ENCODE measurements around the gene NIPAL4.

The NIPAL4 gene

DNA sequence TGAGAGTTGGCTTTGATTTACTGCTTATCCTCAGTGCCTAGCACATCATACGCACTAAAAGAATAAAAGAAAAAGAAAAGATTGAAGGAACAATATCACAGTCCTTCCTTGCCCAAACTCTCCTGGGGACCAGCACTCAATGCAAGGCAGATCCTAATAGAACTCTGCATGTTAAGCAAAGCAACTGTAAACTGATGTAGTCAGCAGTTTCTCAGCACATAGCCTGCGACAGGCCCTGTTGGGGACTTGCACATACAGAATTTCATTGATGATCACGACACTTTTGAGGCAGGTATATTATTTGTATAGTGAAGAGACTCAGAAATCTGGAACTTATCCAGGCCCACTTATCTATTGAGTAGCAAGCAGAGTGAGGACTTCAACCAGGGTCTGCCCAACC lies 15.4 kb downstream of the NIPAL4 start:
- H3K27ac ChIP-seq, result no peak overlapping the region
- TF ChIP-seq, protein P1, sequence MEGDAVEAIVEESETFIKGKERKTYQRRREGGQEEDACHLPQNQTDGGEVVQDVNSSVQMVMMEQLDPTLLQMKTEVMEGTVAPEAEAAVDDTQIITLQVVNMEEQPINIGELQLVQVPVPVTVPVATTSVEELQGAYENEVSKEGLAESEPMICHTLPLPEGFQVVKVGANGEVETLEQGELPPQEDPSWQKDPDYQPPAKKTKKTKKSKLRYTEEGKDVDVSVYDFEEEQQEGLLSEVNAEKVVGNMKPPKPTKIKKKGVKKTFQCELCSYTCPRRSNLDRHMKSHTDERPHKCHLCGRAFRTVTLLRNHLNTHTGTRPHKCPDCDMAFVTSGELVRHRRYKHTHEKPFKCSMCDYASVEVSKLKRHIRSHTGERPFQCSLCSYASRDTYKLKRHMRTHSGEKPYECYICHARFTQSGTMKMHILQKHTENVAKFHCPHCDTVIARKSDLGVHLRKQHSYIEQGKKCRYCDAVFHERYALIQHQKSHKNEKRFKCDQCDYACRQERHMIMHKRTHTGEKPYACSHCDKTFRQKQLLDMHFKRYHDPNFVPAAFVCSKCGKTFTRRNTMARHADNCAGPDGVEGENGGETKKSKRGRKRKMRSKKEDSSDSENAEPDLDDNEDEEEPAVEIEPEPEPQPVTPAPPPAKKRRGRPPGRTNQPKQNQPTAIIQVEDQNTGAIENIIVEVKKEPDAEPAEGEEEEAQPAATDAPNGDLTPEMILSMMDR (conservative IDR thresholded peaks at IDR 0.05), result no peak

DNA sequence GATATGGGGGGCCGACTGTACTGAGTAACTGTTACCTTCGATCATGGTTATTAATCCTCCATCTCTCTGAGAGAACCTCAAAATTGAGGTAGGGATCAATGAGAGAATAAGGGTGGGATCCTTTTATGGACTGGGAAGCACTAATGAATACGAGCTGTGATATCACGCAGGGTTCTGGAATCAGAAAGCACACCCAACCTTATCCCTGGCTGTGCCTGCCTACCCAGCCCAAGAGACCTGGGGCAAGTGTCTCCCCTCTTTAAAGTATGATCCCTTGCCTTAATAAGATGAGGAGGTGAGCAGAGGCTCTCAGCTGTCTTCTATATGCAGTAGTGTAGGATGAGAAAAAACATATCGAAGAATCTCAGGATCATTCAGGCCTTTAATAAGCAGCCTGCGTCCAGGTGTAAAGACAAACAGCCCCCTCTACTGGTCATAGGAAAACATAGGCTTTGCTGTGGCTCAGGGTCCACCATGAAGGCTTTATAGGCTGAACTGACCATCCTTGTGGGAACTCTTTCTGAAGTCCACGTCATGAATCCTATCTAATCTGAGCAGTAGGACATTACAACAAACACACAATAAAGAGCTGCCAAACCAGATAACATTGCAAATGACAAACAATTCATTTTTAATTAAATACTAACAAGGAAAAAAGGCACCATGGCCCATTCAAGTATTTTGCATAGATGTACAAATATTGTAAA lies 16.8 kb downstream of the NIPAL4 start:
- TF ChIP-seq, protein P1 (conservative IDR thresholded peaks at IDR 0.05), result peak; percentile 86
- H3K27ac ChIP-seq, result no peak overlapping the region

DNA sequence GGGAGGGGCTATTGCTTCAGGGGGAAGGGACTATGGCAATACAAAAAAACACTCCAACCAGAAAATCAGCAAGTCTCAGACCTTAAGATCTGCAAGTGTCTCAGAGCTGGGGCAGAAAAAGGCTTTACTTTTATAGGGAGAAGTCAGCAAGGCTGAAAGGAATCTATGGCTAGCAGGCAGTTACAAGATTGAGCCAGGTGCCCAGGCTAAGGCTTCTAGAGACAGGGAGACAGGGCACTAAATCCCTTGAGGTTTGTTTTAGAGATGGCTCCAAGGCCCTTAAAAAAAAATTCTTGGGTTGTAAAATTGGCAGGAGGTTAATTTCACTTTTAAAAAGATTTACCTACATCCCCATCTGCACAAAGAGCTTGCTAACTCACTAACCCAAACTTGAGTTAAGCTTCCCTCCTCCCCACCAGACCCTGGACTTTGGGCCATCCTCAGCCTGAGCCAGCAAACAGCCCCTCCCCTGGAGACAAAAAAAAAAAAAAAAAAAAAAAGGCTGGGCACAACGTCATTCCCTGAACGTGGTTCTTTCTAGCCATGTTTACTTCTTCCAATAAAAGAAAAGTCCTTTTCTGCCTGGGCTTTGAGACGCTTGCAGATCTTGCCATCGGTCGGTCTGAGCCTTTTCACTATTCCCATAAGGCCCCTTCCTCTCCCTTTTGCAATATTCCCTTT lies 17.9 kb downstream of the NIPAL4 start:
- TF ChIP-seq, protein P1 (conservative IDR thresholded peaks at IDR 0.05), result no peak
- H3K27ac ChIP-seq, result no peak overlapping the region

DNA sequence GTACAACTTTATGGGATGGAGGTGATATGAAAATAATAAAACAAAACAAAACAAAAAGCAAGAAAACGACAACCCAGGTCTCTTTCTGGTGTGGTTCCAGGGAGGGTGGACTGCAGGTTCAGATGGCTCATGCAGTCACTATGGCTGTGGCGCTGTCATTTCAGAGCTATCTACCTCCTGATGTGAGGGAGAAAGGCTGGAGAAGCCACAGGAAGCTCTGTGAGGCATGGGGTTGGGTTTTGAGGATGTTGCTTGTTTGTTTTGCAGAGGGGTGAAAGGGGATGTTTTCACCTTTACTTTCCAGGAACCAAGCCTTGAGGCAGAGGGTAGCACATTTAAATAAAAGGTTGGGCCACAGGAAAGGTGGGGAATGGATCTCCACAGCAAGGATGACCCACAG lies 18.7 kb downstream of the NIPAL4 start:
- no peak overlapping the region for H3K27ac ChIP-seq
- TF ChIP-seq, protein P1 (conservative IDR thresholded peaks at IDR 0.05), result no peak

DNA sequence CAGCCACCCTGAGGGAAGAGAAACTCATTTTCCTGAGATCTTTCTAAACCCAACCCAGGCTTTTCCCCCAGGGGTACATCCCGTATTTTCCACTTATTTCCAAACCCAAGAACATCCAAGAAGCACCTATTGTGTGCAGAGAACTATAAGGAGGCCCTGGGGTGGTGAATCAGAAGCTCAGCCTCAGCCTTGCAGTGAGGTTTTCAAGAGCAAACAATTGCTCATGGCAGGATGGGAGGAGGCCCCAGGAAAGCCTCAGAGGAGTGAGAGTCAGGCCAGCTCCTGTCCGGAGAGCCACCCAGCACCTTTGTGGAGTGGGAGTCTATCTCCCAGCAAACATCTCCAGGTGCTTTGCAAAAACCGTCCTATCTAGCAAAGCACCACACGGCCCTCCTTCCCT lies 19.2 kb downstream of the NIPAL4 start:
- TF ChIP-seq, protein P1 (conservative IDR thresholded peaks at IDR 0.05), result no peak
- H3K27ac ChIP-seq, result no peak overlapping the region

DNA sequence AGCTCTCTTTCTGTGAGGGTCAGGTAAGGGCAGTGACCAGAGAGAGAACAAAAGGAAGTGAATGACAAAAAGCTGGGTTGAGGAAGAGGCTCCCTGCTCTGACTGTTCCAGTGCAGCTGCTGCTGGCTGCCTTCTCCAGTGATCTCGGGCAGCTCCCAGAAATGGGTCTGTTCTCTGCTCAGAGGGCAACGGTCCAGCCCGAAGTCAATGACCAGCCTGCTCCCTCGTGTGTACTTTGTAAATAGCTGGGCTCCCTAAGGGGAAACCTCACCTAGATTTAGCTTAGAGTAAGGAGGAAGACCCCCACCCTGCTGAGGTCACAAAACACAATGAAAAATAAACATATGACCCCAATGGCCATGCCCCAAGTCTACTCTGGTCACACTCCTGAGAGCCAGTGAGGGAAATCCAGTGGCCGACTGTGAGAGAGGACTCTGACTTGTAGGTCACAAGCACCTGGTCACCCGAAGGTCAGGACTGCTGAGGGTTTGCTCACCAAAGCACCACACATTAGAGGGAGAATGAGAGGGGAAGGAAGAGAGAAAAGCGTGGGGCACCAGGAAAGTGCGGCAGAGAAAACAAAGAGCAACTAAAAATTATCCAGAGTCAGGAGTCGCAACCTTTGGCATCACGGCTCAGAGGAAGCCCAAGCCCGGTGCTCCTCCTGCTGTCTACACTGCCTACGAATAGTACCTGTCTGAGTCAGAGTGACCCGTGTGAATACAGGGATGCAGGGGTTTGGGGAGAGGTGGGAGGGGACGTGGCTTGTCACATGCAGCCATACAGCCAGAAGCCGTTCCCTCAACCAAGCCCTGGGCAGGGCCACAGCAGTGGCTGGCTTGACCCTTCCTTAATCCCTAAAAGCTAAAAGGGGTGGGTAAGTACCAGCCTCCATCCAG lies 19.8 kb downstream of the NIPAL4 start:
- H3K27ac ChIP-seq, result no peak overlapping the region
- TF ChIP-seq, protein P1 (conservative IDR thresholded peaks at IDR 0.05), result no peak

DNA sequence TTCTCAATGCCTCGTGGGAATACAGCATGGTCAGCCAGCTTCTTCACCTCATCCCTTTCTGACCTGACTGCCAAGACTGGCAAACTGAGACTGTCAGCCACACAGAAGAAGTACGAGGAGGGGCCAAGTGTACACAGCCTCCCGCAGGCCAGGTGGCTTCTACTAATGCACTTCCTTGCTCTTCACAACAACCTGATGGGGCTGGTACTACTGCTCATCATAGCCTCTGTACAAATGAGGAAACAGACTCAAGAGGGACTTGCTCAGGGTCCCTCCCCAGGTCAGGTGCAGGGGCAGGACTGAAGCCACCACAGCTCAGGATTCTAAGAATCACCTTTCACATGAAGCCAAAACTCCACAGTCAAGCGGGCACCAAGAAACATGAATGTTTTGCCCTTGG lies 21.3 kb downstream of the NIPAL4 start:
- TF ChIP-seq, protein P1 (conservative IDR thresholded peaks at IDR 0.05), result no peak
- H3K27ac ChIP-seq, result no peak overlapping the region
